ENCODE data around the gene CCNJL. TPM values are rescaled to one million over a fixed set of nuclear protein-coding genes. Genes with fewer than 3 reads are reported as not detected.

The CCNJL gene
- total and polyA plus RNA-seq, 7 donors, result 0.04 to 1.3 (median 0.29) TPM; not detected in 1

DNA sequence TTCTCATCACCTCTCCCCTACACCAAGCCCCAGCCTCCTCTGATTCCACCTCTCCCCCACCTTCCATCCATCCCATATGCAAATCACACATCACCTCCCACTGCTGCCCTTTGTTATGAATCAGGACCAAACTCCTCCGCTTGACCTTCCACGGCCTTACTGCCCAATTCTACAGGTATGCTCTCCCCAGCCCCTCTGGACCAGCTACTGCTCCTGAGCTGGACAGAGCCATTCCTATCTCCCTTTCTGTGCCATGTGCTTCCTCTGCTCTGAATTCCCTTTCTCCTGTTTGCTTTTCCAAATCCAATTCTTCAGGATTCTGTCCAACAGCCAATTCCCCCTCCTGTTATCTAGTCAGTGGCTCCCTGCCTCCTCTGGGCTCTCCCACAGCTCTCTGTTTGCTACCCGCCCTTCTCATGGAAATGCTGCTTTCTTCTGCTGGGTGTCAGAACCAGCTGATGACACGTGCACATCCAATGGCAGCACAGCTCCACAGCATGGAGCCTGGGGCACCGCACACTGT lies 74.7 kb downstream of the CCNJL start:
- no peak for DNase-seq
- intact Hi-C loops (cut with DNase I), result no loop called here
- Histone ChIP-seq H3K4me1 (no peaks in the 10 kb centered on the region), H3K4me3 (no peak overlapping the region), H3K9me3 (no peaks in the 10 kb centered on the region), H3K27me3 (ENCODE audit: insufficient read depth in 3 of 3, low read length in 2 of 3) (no peaks in the 10 kb centered on the region), H3K36me3 (ENCODE audit: insufficient read depth in 1 of 2, low read depth in 1 of 2) (no peaks in the 10 kb centered on the region), H3K27ac (no peak overlapping the region)
- ATAC-seq, result no peak
- TF ChIP-seq, protein P1, sequence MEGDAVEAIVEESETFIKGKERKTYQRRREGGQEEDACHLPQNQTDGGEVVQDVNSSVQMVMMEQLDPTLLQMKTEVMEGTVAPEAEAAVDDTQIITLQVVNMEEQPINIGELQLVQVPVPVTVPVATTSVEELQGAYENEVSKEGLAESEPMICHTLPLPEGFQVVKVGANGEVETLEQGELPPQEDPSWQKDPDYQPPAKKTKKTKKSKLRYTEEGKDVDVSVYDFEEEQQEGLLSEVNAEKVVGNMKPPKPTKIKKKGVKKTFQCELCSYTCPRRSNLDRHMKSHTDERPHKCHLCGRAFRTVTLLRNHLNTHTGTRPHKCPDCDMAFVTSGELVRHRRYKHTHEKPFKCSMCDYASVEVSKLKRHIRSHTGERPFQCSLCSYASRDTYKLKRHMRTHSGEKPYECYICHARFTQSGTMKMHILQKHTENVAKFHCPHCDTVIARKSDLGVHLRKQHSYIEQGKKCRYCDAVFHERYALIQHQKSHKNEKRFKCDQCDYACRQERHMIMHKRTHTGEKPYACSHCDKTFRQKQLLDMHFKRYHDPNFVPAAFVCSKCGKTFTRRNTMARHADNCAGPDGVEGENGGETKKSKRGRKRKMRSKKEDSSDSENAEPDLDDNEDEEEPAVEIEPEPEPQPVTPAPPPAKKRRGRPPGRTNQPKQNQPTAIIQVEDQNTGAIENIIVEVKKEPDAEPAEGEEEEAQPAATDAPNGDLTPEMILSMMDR (IDR thresholded peaks at IDR 0.05), result no peak
- 64% methylated on average over 5 of the region's 5 CpGs for WGBS, 3 donors

- TF ChIP-seq, protein P1 (IDR thresholded peaks at IDR 0.05), result no peak
- Histone ChIP-seq H3K4me1 (no peaks in the 10 kb centered on the region), H3K27ac (no peak overlapping the region), H3K4me3 (no peak overlapping the region), H3K36me3 (ENCODE audit: insufficient read depth in 1 of 2, low read depth in 1 of 2) (no peaks in the 10 kb centered on the region), H3K9me3 (no peaks in the 10 kb centered on the region), H3K27me3 (ENCODE audit: insufficient read depth in 3 of 3, low read length in 2 of 3) (no peaks in the 10 kb centered on the region)
- ATAC-seq, result no peak
- 86 to 96% (median 88%) methylated on average over 5 of the region's 5 CpGs for WGBS, 3 donors
- intact Hi-C loops (cut with DNase I), result no loop called here
- no peak for DNase-seq
Observed at GRCh38 chr5:160235731-160236130, 76.6 kb downstream of the CCNJL start.

DNA sequence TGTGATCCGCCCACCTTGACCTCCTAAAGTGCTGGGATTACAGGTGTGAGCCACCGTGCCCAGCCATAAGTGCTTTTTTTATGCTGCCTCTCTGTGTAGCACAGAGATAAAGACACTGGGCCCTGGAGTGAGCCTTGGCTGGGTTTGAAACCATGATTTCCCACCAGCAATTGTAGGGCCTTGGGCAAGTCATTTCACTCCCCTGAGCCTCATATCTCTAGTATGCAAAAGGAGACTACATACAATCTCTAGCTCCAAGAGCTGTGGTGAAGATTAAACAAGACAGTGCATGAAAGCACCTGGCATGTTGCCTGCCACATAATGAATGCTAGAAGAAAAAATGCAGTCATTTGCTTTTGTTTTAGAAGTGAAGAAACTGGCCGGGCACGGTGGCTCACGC lies 79.1 kb downstream of the CCNJL start:
- ATAC-seq (no peak), DNase-seq (no peak)
- 61 to 78% (median 72%) methylated on average over 5 of the region's 5 CpGs for WGBS, 3 donors
- Histone ChIP-seq H3K27me3 (ENCODE audit: insufficient read depth in 3 of 3, low read length in 2 of 3) (peaks cover 0 to 2% (median 0%) of the 10 kb centered on the region in 3 donors), H3K27ac (no peak overlapping the region), H3K36me3 (ENCODE audit: insufficient read depth in 1 of 2, low read depth in 1 of 2) (no peaks in the 10 kb centered on the region), H3K9me3 (no peaks in the 10 kb centered on the region), H3K4me1 (no peaks in the 10 kb centered on the region), H3K4me3 (no peak overlapping the region)
- intact Hi-C loops (cut with DNase I), result no loop called here
- TF ChIP-seq, protein P1 (IDR thresholded peaks at IDR 0.05), result no peak

GRCh38 chr5:160231783-160232342 lies 80.5 kb downstream of the CCNJL start:
- Histone ChIP-seq H3K36me3 (ENCODE audit: insufficient read depth in 1 of 2, low read depth in 1 of 2) (no peaks in the 10 kb centered on the region), H3K27me3 (ENCODE audit: insufficient read depth in 3 of 3, low read length in 2 of 3) (peaks cover 0 to 2% (median 0%) of the 10 kb centered on the region in 3 donors), H3K4me1 (no peaks in the 10 kb centered on the region), H3K27ac (no peak overlapping the region), H3K4me3 (no peak overlapping the region), H3K9me3 (no peaks in the 10 kb centered on the region)
- WGBS, 3 donors, result 81 to 88% (median 85%) methylated on average over 10 of the region's 10 CpGs
- TF ChIP-seq, protein P1 (IDR thresholded peaks at IDR 0.05), result no peak
- no peak for DNase-seq
- ATAC-seq, result no peak
- intact Hi-C loops (cut with DNase I), result no loop called here

All from psoas muscle (tissue), 8 donors.